Uterus (tissue), 4 donors: ENCODE data around the gene FBRSL1. TPM values are rescaled to one million over a fixed set of nuclear protein-coding genes. Genes with fewer than 3 reads are reported as not detected.

Experiments
- DNase-seq, 2 donors: peaks; one replicate each; pipeline ENCODE4 v3.0.0-alpha.2; 2019 to 2020
- H3K27ac ChIP-seq, 2 donors: fragments of 200-600 bp; sonication (generic); 1 replicate in 1 of 2; 2 replicates in 1 of 2; pipeline ENCODE4 v1.5.1; 2016 to 2018
- H3K27me3 ChIP-seq, 2 donors: fragments of 200-600 bp; sonication (generic); one replicate each; pipeline ENCODE4 v1.5.1; 2018 to 2019; ENCODE audit warnings: control low read depth in 1 of 2
- H3K36me3 ChIP-seq, 2 donors: fragments of 200-600 bp; sonication (generic); one replicate each; pipeline ENCODE4 v1.5.1; 2019; ENCODE audit warnings: control low read depth in 1 of 2
- H3K4me1 ChIP-seq, 2 donors: fragments of 200-600 bp; sonication (generic); one replicate each; pipeline ENCODE4 v1.5.1; 2018 to 2019; ENCODE audit warnings: control low read depth in 1 of 2
- H3K4me3 ChIP-seq, 2 donors: fragments of 200-600 bp; sonication (generic); 1 replicate in 1 of 2; 2 replicates in 1 of 2; pipeline ENCODE4 v1.5.1; 2018 to 2019; ENCODE audit warnings: mild to moderate bottlenecking in 1 of 2
- H3K9me3 ChIP-seq, 2 donors: fragments of 200-600 bp; sonication (generic); one replicate each; pipeline ENCODE4 v1.5.1; 2019; ENCODE audit warnings: control low read depth in 1 of 2
- CTCF ChIP-seq, 4 experiments: fragments of 200-600 bp in 2 of 4; fragments of 450-650 bp in 2 of 4; sonication (generic) in 2 of 4; IDR thresholded peaks; one replicate each; pipeline ENCODE4 v1.5.1; 2016 to 2019; ENCODE audit warnings: antibody characterized with exemption in 4 of 4, mild to moderate bottlenecking in 2 of 4, moderate library complexity in 1 of 4
- POLR2A ChIP-seq, 2 donors: fragments of 450-650 bp; IDR thresholded peaks; one replicate each; pipeline ENCODE4 v1.6.1; 2016; ENCODE audit warnings: antibody characterized with exemption in 2 of 2, mild to moderate bottlenecking in 1 of 2, moderate library complexity in 1 of 2
- intact Hi-C: fragments of 100-400 bp; cut with DNase I; formaldehyde crosslinking; loops from one replicate; pipeline ENCODE4 v1.15.1; 2023; ENCODE audit warnings: low total_unique reads
- total RNA-seq, 4 donors: library from RNA; depleted of rRNA in 3 of 4; stranded (reverse); fragments of >200 nt in 3 of 4; gene quantifications; one replicate each; pipeline versions ENCODE4 v1.1.0 to v1.2.4, GENCODE V29; 2014 to 2023
- donor health status: DM: yes; HTN: yes; CAD: no.

The FBRSL1 gene
- total RNA-seq, 4 donors from 2014 or later, result 2.9 to 59.1 (median 31.8) TPM

DNA sequence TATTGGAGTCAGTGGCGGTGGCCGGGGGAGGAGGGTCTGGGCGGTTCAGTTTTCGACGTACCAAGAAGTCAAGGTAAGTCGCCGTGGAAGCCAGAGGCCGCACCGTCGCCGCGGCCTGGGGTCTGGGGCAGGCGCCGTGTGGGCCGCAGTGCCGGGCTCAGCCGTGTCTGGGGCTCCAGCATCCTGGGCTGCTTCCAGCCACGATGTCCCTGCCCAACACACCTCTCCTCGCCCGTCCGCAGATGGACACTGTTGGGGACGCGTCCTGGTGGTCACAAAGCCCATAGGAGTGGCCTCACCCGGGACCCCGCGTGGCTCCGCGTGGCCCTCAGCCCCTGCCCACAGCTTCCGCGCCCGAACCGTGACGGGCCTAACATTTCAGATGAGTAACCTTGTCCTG, 59.1 kb downstream of the FBRSL1 start:
- intact Hi-C loops, result no loop called here
- H3K9me3 ChIP-seq, result no peaks in the 10 kb centered on the region
- TF ChIP-seq CTCF (IDR thresholded peaks at IDR 0.05), result no peak
- no peak for TF ChIP-seq POLR2A (IDR thresholded peaks at IDR 0.05)
- no peak for DNase-seq
- H3K4me1 ChIP-seq, result no peaks in the 10 kb centered on the region
- no peaks in the 10 kb centered on the region for H3K27me3 ChIP-seq
- H3K36me3 ChIP-seq, result no peaks in the 10 kb centered on the region
- no peak overlapping the region for H3K27ac ChIP-seq
- H3K4me3 ChIP-seq, result no peak overlapping the region

- intact Hi-C loops, result no loop called here
- H3K9me3 ChIP-seq, result no peaks in the 10 kb centered on the region
- DNase-seq, result no peak
Observed at GRCh38 chr12:132550014-132550802, 60.3 kb downstream of the FBRSL1 start.

GRCh38 chr12:132550830-132551640, 61.1 kb downstream of the FBRSL1 start:
- no peak for DNase-seq
- H3K36me3 ChIP-seq, result no peaks in the 10 kb centered on the region
- no peaks in the 10 kb centered on the region for H3K4me1 ChIP-seq
- H3K27me3 ChIP-seq, result no peaks in the 10 kb centered on the region
- H3K27ac ChIP-seq, result no peak overlapping the region
- TF ChIP-seq POLR2A (IDR thresholded peaks at IDR 0.05), result no peak
- TF ChIP-seq CTCF (IDR thresholded peaks at IDR 0.05), result no peak
- intact Hi-C loops, result no loop called here
- H3K9me3 ChIP-seq, result no peaks in the 10 kb centered on the region
- no peak overlapping the region for H3K4me3 ChIP-seq

More at GRCh38 chr12:132550014-132550802, 60.3 kb downstream of the FBRSL1 start:
- Histone ChIP-seq H3K4me3 (no peak overlapping the region), H3K36me3 (no peaks in the 10 kb centered on the region), H3K4me1 (no peaks in the 10 kb centered on the region), H3K27me3 (no peaks in the 10 kb centered on the region), H3K27ac (no peak overlapping the region)
- no peak for TF ChIP-seq POLR2A (IDR thresholded peaks at IDR 0.05)
- TF ChIP-seq CTCF (IDR thresholded peaks at IDR 0.05), result no peak

DNA sequence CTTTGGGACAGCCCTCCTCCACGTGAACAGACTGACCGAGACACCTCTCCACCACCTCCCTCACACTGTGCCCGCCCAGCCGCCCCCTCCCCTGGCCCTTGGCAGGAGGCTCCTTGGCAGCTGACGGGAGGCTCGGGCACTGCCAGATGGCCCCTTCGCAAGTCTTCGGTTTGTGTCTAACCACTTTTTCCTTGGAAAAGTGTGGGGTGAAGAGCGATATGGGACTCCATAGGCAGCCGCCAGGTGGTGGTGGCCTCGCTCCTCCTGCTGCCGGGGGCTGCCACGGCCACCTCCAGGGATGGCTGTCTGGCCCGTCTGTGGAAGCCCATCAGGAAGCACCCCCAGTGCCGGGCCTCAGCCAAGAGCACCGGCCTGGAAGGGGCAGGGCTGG, 61.7 kb downstream of the FBRSL1 start:
- DNase-seq, result no peak
- H3K4me1 ChIP-seq, result no peaks in the 10 kb centered on the region
- no peaks in the 10 kb centered on the region for H3K9me3 ChIP-seq
- TF ChIP-seq POLR2A (IDR thresholded peaks at IDR 0.05) (no peak), CTCF (IDR thresholded peaks at IDR 0.05) (no peak)
- H3K27ac ChIP-seq, result no peak overlapping the region
- H3K36me3 ChIP-seq, result no peaks in the 10 kb centered on the region
- intact Hi-C loops, result no loop called here
- no peak overlapping the region for H3K4me3 ChIP-seq
- H3K27me3 ChIP-seq, result no peaks in the 10 kb centered on the region
